ENCODE data around the gene KRTAP12-2. TPM values are rescaled to one million over a fixed set of nuclear protein-coding genes. Genes with fewer than 3 reads are reported as not detected.
"Not testable (repeated sequence)": the region's sequence is repeated elsewhere in the genome, so short reads cannot be mapped to it uniquely, and the experiment has no call there.

Gene KRTAP12-2
- total RNA-seq, 1 donor from 2014 or later: not detected

DNA sequence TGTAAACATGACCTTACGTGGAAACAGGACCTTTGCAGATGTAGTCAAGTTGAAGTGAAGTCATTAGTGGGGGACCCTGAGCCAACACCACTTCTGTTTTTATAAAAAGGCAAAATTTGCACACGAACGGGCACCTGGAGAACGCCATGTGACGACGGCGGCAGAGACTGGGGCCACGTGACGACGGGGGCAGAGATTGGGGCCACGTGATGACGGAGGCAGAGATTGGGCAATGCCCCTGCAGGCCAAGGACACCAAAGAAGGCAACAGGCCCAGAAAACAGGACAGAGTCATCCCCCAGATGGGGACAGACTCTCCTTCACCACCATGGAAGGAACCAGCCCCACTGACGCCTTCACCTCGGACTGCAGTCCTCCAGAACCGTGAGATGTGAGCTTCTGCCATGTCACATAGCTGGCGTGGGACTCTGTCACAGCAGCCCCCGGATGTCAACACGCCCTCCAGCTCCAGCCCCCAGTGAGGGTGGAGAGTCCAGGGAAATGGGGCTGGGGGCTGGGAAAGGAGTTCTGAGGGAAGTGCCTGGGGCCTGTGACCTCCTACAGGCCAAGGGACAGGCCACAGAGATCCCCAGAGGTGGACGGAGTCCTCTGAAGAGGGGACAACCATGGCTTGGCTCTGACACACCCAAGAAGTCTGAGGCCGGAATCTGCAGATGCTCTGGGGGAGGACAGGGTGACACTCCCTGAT, 16.3 kb downstream of the KRTAP12-2 start:
- H3K4me1 Mint-ChIP-seq: no peaks in the 10 kb centered on the region
- no peak for DNase-seq (ENCODE audit: low read depth, low spot score)
- TF ChIP-seq, protein P1, sequence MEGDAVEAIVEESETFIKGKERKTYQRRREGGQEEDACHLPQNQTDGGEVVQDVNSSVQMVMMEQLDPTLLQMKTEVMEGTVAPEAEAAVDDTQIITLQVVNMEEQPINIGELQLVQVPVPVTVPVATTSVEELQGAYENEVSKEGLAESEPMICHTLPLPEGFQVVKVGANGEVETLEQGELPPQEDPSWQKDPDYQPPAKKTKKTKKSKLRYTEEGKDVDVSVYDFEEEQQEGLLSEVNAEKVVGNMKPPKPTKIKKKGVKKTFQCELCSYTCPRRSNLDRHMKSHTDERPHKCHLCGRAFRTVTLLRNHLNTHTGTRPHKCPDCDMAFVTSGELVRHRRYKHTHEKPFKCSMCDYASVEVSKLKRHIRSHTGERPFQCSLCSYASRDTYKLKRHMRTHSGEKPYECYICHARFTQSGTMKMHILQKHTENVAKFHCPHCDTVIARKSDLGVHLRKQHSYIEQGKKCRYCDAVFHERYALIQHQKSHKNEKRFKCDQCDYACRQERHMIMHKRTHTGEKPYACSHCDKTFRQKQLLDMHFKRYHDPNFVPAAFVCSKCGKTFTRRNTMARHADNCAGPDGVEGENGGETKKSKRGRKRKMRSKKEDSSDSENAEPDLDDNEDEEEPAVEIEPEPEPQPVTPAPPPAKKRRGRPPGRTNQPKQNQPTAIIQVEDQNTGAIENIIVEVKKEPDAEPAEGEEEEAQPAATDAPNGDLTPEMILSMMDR (conservative IDR thresholded peaks at IDR 0.05): no peak
- no peak overlapping the region for H3K27ac Mint-ChIP-seq (ENCODE audit: unreplicated experiment)
- H3K36me3 Mint-ChIP-seq (ENCODE audit: low read depth): no peaks in the 10 kb centered on the region
- H3K27me3 Mint-ChIP-seq (ENCODE audit: low read depth): peaks cover 6% of the 10 kb centered on the region
- no peaks in the 10 kb centered on the region for H3K9me3 Mint-ChIP-seq
- no peak overlapping the region for H3K4me3 Mint-ChIP-seq

DNA sequence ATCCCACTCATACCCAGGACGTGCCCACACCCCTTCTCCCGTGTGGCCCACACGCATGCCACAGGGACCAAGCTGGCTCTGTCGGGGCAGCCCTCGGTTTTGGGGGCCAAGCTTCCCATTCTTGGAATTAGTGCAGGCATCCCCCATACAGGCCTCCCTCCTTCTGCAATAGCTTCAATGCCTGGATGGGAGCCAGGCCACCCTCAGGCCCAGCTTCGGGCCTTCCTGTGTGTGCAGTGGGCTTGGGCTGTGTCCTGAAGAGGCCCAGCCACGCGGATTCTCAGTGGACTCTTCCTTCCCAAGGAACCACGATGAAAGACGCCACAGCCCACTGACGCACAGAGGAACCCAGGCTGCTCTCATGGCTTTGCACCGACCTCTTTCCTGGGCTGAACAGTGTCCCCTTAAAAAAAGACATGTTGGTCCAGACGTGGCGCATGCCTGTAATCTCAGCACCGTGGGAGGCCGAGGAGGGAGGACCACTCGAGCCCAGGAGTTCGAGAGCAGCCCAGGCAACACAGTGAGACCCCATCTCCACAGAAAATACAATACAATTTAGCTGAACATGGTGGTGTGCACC, 17.1 kb downstream of the KRTAP12-2 start:
- Mint-ChIP-seq H3K27ac (ENCODE audit: unreplicated experiment) (no peak overlapping the region), H3K9me3 (peaks cover 5% of the 10 kb centered on the region), H3K4me3 (no peak overlapping the region), H3K27me3 (ENCODE audit: low read depth) (peaks cover 6% of the 10 kb centered on the region), H3K4me1 (no peaks in the 10 kb centered on the region), H3K36me3 (ENCODE audit: low read depth) (peaks cover 2% of the 10 kb centered on the region)
- DNase-seq (ENCODE audit: low read depth, low spot score): no peak
- TF ChIP-seq, protein P1 (conservative IDR thresholded peaks at IDR 0.05): no peak

DNA sequence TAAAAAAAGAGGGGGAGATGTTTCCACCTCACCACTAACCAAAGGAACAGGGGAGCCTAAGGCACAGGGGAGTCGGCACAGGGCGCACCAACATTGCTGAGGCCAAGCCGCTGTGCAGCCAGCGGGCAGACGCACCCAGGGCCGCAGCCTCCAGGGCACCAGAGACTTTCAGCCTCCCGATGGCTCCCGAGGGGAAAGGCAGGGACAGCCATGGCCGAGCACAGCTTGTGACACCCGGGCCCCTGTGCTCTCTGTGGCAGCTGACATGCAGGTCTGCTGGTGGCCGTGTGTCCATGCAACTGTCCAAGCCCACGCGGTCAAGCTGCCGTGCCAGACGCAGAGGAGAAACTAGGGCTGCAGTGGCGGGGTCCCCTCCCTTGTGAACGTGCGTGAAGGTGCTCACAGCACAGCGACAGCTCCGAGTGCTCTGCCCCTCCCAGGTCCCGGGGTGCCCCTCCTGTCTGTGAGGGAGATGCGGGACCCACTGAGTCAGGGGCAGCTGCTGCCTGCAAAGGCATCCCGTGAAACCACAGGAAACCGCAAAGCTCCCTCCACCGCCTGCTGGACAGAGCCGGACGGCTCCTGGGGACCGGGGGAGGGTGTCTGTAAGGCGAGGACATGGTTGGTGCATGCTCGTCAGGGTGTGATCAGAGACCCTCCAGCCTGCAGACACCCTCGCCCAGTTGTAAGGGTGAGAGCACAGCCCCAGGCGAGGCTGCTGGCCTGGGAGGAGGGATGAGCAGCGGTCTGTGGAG, 18.0 kb downstream of the KRTAP12-2 start:
- H3K36me3 Mint-ChIP-seq (ENCODE audit: low read depth): peaks cover 2% of the 10 kb centered on the region
- no peak overlapping the region for H3K27ac Mint-ChIP-seq (ENCODE audit: unreplicated experiment)
- no peak for DNase-seq (ENCODE audit: low read depth, low spot score)
- no peaks in the 10 kb centered on the region for H3K4me1 Mint-ChIP-seq
- peaks cover 6% of the 10 kb centered on the region for H3K27me3 Mint-ChIP-seq (ENCODE audit: low read depth)
- H3K4me3 Mint-ChIP-seq: no peak overlapping the region
- TF ChIP-seq, protein P1 (conservative IDR thresholded peaks at IDR 0.05): no peak
- peaks cover 7% of the 10 kb centered on the region for H3K9me3 Mint-ChIP-seq

DNA sequence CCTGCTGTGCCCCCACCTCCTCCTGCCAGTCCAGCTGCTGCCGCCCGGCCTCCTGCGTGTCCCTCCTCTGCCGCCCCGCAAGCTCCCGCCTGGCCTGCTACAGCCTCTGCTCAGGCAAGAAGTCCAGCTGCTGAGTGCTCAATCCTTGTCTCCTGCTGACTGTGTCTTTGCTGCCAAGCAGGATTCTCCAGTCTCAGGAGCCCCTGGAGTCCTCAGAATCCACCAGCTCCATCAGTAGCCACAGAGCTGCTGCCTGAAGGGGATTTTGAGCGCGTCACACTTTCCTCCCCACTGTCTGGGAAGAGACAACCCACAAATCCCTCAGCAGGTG, 19.5 kb downstream of the KRTAP12-2 start:
- no peak for DNase-seq (ENCODE audit: low read depth, low spot score)
- TF ChIP-seq, protein P1 (conservative IDR thresholded peaks at IDR 0.05): no peak
- peaks cover 4% of the 10 kb centered on the region for H3K36me3 Mint-ChIP-seq (ENCODE audit: low read depth)
- H3K27ac Mint-ChIP-seq (ENCODE audit: unreplicated experiment): peak overlapping the region; percentile 81
- no peaks in the 10 kb centered on the region for H3K4me1 Mint-ChIP-seq
- H3K27me3 Mint-ChIP-seq (ENCODE audit: low read depth): peaks cover 6% of the 10 kb centered on the region
- H3K9me3 Mint-ChIP-seq: peaks cover 16% of the 10 kb centered on the region
- H3K4me3 Mint-ChIP-seq: no peak overlapping the region

DNA sequence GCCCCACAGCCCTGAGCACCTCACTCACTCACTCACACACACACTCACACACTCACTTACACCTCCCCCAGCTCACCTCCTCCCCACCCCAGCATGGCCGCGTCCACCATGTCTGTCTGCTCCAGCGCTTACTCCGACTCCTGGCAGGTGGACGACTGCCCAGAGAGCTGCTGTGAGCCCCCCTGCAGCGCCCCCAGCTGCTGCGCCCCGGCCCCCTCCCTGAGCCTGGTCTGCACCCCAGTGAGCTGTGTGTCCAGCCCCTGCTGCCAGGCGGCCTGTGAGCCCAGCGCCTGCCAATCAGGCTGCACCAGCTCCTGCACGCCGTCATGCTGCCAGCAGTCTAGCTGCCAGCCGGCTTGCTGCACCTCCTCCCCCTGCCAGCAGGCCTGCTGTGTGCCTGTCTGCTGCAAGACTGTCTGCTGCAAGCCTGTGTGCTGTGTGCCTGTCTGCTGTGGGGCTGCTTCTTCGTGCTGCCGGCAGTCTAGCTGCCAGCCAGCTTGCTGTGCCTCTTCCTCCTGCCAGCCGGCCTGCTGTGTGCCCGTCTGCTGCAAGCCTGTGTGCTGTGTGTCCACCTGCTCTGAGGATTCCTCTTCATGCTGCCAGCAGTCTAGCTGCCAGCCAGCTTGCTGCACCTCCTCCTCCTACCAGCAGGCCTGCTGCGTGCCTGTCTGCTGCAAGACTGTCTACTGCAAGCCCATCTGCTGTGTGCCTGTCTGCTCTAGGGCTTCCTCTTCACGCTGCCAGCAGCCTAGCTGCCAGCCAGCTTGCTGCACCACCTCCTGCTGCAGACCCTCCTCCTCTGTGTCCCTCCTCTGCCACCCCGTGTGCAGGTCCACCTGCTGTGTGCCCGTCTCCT, 20.1 kb downstream of the KRTAP12-2 start, which contains the start of gene KRTAP10-11:
Gene KRTAP10-11, plus strand, starts transcription at position 49 of the 856 bp plus-strand sequence. Its CDS starts 45 bp downstream, at position 94.
- not testable (repeated sequence) for H3K4me1 Mint-ChIP-seq; H3K36me3 Mint-ChIP-seq (ENCODE audit: low read depth); DNase-seq (ENCODE audit: low read depth, low spot score); H3K27me3 Mint-ChIP-seq (ENCODE audit: low read depth); H3K4me3 Mint-ChIP-seq
- Mint-ChIP-seq H3K9me3 (peaks cover 19% of the 10 kb centered on the region), H3K27ac (ENCODE audit: unreplicated experiment) (peak within 1 kb of the TSS; percentile 81)

Measured in neural crest cell (in vitro differentiated cells).